Hypothalamus (tissue), 51 donors: ENCODE data around the gene TMEM128.
"Not testable (repeated sequence)": the region's sequence is repeated elsewhere in the genome, so short reads cannot be mapped to it uniquely, and the experiment has no call there.

ENCODE experiments used
- DNase-seq, 51 donors: peaks; one replicate each; lab custom pipeline; 2025; lab: John Stamatoyannopoulos, UW

Gene TMEM128

GRCh38 chr4:4202510-4202909 lies 45.5 kb downstream of the TMEM128 start:
- DNase-seq, result no peak

- no peak for DNase-seq
These were observed 47.4 kb downstream of the TMEM128 start for GRCh38 chr4:4200624-4201023.

- DNase-seq, result no peak
These were observed 52.7 kb downstream of the TMEM128 start for GRCh38 chr4:4195354-4195753.

GRCh38 chr4:4188557-4188956 lies 59.5 kb downstream of the TMEM128 start:
- DNase-seq, result not testable (repeated sequence)
